HG02763 (cell line): ENCODE results near the gene HDAC4.

Experiments
- ATAC-seq: cut with Tn5 transposase; IDR thresholded peaks from one replicate; pipeline ENCODE4 v1.9.1; 2021; ENCODE audit warnings: mild to moderate bottlenecking, moderate library complexity; ENCODE audit not compliant: unreplicated experiment

The HDAC4 gene

GRCh38 chr2:239061121-239061666, 339.6 kb downstream of the HDAC4 start:
- ATAC-seq = no peak

- no peak for ATAC-seq
Measured at GRCh38 chr2:239060676-239061075, 340.1 kb downstream of the HDAC4 start.

- ATAC-seq = no peak
Measured at GRCh38 chr2:239059854-239060253, 341.0 kb downstream of the HDAC4 start.

- no peak for ATAC-seq
Measured at GRCh38 chr2:239058766-239059165, 342.1 kb downstream of the HDAC4 start.

- no peak for ATAC-seq
Measured at GRCh38 chr2:239057533-239057932, 343.3 kb downstream of the HDAC4 start.

- ATAC-seq = no peak
Measured at GRCh38 chr2:239056611-239057010, 344.2 kb downstream of the HDAC4 start.

GRCh38 chr2:239055756-239056493, 344.9 kb downstream of the HDAC4 start:
- no peak for ATAC-seq

GRCh38 chr2:239054921-239055320, 345.9 kb downstream of the HDAC4 start:
- ATAC-seq = no peak

GRCh38 chr2:239053801-239054503, 346.9 kb downstream of the HDAC4 start:
- no peak for ATAC-seq

- ATAC-seq = no peak
Measured at GRCh38 chr2:239052798-239053665, 347.8 kb downstream of the HDAC4 start.

GRCh38 chr2:239051891-239052445, 348.9 kb downstream of the HDAC4 start:
- ATAC-seq = no peak

- ATAC-seq = no peak
Measured at GRCh38 chr2:239050252-239050649, 350.6 kb downstream of the HDAC4 start.

- ATAC-seq = no peak
Measured at GRCh38 chr2:239049421-239050251, 351.2 kb downstream of the HDAC4 start.

- ATAC-seq = no peak
Measured at GRCh38 chr2:239048736-239049135, 352.1 kb downstream of the HDAC4 start.

- ATAC-seq = no peak
Measured at GRCh38 chr2:239047861-239048260, 353.0 kb downstream of the HDAC4 start.

GRCh38 chr2:239047420-239047819, 353.4 kb downstream of the HDAC4 start:
- ATAC-seq = no peak

GRCh38 chr2:239046822-239047221, 354.0 kb downstream of the HDAC4 start:
- ATAC-seq = no peak

- ATAC-seq = no peak
Measured at GRCh38 chr2:239044336-239044735, 356.5 kb downstream of the HDAC4 start.

GRCh38 chr2:239043326-239043725, 357.5 kb downstream of the HDAC4 start:
- no peak for ATAC-seq
